D721Med (cell line): Measurements from ENCODE around the gene ASS1.

Experiments used
- DNase-seq: peaks from one replicate; pipeline ENCODE4 v3.0.0; 2011; ENCODE audit warnings: low spot score; ENCODE audit not compliant: insufficient read length
- FAIRE-seq: peaks from 2 replicates; lab custom pipeline; 2011; peaks lifted over from hg19 to GRCh38; lab: Jason Lieb, UNC
- TF ChIP-seq, protein P1 (sequence below): IDR thresholded peaks from 2 replicates; pipeline ENCODE4 v1.5.1; 2012; ENCODE audit warnings: mild to moderate bottlenecking, control low read depth; ENCODE audit not compliant: insufficient read depth; ENCODE audit errors: missing control alignments

The ASS1 gene

DNA sequence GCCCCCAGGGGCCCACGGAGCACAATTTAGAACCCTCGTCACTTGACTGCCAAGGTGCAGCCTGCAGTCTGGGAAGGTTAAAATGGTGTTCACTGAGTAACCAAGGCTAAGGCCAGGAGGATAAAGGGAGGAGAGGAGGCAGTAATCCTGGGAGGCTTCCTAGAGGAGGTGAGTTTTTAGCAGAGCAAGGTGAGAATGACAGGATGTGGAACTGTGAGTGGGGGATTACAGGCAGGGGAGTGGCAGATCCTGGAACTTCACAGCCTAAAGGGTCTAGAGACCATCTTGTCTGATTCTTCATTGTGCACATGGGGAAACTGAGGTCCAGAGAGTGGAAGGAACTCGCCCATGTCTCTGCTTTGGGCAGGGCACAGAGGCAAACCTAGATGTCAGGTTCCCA lies 42.5 kb upstream of the ASS1 start:
- TF ChIP-seq, protein P1, sequence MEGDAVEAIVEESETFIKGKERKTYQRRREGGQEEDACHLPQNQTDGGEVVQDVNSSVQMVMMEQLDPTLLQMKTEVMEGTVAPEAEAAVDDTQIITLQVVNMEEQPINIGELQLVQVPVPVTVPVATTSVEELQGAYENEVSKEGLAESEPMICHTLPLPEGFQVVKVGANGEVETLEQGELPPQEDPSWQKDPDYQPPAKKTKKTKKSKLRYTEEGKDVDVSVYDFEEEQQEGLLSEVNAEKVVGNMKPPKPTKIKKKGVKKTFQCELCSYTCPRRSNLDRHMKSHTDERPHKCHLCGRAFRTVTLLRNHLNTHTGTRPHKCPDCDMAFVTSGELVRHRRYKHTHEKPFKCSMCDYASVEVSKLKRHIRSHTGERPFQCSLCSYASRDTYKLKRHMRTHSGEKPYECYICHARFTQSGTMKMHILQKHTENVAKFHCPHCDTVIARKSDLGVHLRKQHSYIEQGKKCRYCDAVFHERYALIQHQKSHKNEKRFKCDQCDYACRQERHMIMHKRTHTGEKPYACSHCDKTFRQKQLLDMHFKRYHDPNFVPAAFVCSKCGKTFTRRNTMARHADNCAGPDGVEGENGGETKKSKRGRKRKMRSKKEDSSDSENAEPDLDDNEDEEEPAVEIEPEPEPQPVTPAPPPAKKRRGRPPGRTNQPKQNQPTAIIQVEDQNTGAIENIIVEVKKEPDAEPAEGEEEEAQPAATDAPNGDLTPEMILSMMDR = no peak
- DNase-seq (no peak), FAIRE-seq (no peak)

DNA sequence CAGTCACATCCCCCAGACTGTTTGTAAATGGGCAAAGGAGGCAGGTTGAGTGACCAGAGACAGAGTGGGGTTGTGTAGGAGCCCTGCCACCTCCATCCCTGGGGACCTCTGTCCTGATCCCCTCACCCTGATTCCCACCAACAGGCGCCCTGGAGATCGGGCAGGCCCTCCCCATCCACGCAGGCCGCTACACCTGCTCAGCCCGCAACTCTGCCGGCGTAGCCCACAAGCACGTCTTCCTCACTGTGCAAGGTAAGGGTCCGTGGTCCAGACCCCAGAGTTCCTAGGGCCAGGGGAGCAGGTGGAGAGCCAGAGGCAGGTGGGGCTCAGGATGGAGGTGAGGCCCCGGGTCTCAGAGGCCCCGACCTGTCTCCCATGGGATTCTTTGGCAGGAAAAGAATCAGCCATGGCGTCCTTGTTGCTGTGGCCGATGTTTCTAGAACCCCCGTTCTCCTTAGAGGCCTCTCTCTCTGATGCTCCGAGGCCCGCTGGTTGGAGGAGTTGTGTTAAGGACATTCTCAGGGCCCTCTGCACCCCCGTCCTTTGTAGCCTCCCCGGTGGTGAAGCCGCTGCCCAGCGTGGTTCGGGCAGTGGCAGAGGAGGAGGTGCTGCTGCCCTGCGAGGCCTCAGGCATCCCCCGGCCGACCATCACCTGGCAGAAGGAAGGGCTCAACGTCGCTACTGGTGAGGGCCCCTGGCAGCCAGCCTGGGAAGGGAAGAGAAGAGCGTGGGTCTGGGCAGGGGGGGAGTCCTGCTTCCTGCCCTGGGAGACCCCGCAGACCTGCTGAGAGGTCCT lies 41.9 kb upstream of the ASS1 start:
- no peak for FAIRE-seq
- DNase-seq = no peak
- TF ChIP-seq, protein P1 = no peak

DNA sequence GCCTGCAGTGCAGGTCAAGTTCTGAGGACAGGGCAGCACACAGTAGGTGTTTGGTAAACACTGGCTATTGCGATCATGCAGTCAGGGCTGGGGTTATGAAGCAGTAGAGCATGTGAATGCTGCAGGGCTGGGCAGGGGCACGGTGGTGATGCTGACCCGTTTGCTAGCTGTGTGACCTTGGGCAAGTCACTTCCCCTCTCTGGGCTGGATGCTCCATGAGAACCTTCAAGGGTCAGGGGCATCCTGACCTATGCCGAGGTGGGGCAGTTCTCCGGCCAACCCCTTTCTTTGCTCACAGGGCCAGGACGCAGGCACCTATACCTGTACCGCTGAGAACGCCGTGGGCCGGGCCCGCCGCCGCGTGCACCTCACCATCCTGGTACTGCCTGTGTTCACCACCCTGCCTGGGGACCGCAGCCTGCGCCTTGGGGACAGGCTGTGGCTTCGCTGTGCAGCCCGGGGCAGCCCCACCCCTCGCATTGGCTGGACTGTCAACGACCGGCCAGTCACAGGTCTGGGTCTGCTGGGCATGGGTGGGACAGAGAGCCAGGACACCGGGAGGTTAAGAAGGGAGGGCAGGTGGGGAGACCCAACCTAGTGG lies 39.0 kb upstream of the ASS1 start:
- DNase-seq (no peak), FAIRE-seq (no peak)
- TF ChIP-seq, protein P1 = no peak

DNA sequence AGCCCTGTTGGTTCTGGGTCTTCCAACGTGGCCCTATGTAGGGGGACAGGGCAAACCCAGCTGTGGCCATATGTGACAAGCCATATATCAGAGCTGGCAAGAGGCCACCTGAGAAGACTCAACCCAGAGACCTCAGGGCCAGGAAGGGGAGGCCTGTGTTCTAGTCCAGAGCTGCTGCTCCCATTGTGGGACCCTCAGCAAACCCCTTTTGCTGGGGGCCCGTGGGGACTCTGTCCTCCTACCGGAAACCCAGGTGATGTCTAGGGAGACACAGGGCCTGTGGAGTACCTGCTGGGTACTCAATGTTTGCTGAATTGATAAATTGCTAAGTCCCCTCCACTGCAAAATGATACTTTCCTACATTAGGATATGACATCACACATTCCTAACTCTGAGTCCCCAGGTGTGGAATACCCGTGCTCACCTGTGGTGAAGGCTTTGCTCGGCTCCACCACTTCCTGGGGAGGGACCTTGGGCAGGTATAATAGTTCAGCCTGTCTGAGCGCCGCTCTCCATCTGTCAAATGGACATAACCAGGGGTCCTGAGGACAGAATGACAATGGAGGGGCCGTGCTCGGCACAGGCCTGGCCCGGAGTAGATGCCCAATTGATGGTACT lies 38.4 kb upstream of the ASS1 start:
- no peak for DNase-seq
- no peak for FAIRE-seq
- TF ChIP-seq, protein P1 = no peak

DNA sequence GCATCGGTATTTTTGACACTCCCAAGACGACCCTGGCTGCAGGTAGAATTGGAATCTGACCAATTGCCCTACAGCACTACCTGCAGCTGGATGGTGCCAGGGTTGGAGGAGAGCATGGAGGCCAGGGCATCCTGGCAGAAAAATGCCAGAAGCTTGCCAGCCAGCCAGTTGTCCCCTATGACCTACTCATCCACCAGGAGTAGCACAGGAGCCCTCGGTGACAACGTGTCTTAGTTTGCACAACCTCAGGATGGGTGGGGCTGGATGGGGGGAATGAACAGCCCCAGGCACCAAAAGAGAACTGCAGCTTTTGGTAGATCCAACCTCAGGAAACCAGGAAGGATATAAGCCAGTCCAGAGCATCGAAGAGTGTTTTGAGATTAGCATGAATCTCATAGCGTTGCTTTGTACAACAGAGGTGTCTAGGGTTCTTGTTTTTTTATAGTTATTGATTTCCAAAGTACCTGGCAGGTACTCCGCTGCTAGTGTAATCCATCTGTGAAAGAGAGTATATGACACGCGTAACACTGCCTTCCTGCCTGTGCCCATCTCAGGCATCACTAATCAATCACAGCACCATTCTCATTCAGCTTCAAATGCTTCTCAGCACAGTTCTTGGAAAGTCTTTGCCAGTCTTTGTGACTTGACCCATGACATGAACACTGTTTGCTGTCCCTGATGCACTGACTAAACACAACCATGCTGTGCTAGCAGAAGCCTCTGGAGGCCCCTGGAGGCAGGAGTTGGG lies 36.7 kb upstream of the ASS1 start:
- DNase-seq = no peak
- TF ChIP-seq, protein P1 = no peak
- no peak for FAIRE-seq

DNA sequence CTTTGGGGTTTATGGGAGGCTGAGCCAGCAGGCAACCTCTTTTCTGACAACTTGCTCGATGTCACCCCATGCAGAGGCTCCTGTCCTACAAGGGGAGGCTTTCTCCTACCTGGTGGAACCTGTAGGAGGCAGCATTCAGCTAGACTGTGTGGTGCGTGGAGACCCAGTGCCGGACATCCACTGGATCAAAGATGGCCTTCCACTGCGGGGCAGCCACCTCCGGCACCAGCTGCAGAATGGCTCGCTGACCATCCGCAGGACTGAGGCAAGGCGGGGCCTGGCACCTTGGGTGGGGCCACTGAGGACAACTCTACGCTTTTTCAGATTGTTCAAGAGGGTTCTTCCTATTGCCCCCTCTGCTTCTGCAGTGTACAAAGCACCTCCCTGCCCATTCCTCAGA lies 36.1 kb upstream of the ASS1 start:
- TF ChIP-seq, protein P1 = no peak
- FAIRE-seq (no peak), DNase-seq (no peak)
